SK-N-SH (cell line): ENCODE data around the gene FAT1.

Source experiments
- CTCF ChIP-seq: fragments of 200-600 bp; sonication (generic); IDR thresholded peaks from 2 replicates; pipeline ENCODE4 v1.6.1; 2017; ENCODE audit warnings: antibody characterized with exemption, mild to moderate bottlenecking, moderate library complexity
- EZH2phosphoT487 ChIP-seq: fragments of 200-600 bp; sonication (generic); IDR thresholded peaks from 2 replicates; pipeline ENCODE4 v1.6.1; 2017; ENCODE audit warnings: low read depth, mixed run types, mild to moderate bottlenecking, antibody characterized with exemption, moderate library complexity, borderline replicate concordance
- GABPA ChIP-seq: IDR thresholded peaks from 2 replicates; pipeline ENCODE4 v1.4.0; 2012; ENCODE audit warnings: low read depth, mild to moderate bottlenecking
- POLR2AphosphoS5 ChIP-seq: IDR thresholded peaks from 2 replicates; pipeline ENCODE4 v1.6.1; 2012; ENCODE audit warnings: low read depth, low read length
- REST ChIP-seq: IDR thresholded peaks from 2 replicates; pipeline ENCODE4 v1.6.1; 2012; ENCODE audit warnings: mild to moderate bottlenecking, low read depth, low read length, moderate library complexity
- TAF1 ChIP-seq: IDR thresholded peaks from 2 replicates; pipeline ENCODE4 v1.6.1; 2012; ENCODE audit warnings: low read depth, mild to moderate bottlenecking, low read length, moderate library complexity, borderline replicate concordance
- TEAD4 ChIP-seq: IDR thresholded peaks from 2 replicates; pipeline ENCODE4 v1.4.0; 2012; ENCODE audit warnings: mild to moderate bottlenecking, borderline replicate concordance; ENCODE audit not compliant: insufficient read depth
- USF2 ChIP-seq: fragments of 150-350 bp; IDR thresholded peaks from 2 replicates; pipeline ENCODE4 v1.6.1; 2017; ENCODE audit warnings: antibody characterized with exemption, low read length, low read depth, borderline replicate concordance

- no peak for TF ChIP-seq CTCF
- TF ChIP-seq USF2: no peak
- no peak for TF ChIP-seq TEAD4
- TF ChIP-seq TAF1: no peak
- TF ChIP-seq GABPA: no peak
- no peak for TF ChIP-seq POLR2AphosphoS5
- no peak for TF ChIP-seq REST
- TF ChIP-seq EZH2phosphoT487: no peak
Measured at GRCh38 chr4:186561748-186562147, 161.9 kb downstream of the FAT1 start.
